UCSD-AML1 (cell line): ENCODE results near the gene TOX3.

Source experiments
- DNase-seq: peaks from one replicate; lab custom pipeline; 2025; ENCODE audit not compliant: unreplicated experiment; lab: John Stamatoyannopoulos, UW

TOX3 gene

DNA sequence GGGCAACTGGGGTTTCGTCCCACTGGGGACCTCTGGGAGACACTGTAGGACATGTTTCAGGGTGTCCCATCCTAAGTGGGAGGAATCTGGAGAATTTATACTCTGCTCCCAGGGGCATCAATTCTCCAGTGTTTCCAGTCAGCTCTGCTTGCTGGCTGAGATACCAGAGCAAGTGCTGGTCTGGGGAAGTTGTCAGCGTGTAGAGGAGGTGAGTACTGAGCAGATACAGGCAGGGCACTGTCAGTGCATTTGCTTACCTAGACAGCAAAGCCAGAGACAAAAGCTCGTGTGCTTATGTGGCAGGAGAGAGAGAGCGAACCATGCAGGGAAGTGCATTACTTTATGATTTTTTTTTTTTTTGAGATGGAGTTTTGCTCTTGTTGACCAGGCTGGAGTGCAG lies 20.2 kb upstream of the TOX3 start:
- no peak for DNase-seq

DNA sequence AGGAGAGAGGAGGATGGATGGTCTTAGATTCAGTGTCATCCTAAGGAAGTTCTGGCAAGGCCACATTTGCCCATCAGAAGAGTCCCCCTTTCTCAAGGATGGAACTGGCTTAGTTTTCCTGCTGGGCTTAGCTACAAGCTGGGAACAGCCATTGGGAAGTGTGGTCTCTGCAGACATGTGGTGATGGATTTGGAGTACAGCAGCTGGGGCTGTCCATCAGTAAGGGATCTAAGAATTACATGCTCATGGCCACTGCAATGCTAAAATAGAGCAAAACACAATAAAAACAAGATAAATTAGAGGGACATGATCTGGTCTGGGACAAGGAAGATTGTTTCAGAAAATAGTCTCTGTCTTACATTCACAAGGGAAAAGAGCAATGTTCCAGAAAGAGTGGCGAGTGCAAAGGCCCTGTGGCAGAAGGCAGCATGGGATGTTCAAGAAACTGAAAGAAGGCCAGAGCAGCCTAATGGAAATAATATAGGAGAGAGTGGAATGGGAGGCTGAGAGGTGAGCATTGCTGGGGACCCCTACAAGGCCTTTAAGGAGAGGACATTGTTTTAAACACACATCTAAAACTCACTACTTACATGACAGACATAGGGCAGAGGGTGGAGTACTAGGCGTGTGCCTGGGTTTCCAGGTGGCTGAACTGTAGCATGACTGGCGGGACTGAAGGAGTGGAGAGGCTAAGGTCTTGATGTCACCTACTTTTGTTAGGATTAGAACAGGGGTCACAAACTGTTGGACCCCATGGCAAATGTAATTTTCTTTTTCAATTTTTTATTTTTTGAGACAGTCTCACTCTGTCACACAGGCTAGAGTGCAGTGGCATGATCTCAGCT lies 17.0 kb upstream of the TOX3 start:
- no peak for DNase-seq

DNA sequence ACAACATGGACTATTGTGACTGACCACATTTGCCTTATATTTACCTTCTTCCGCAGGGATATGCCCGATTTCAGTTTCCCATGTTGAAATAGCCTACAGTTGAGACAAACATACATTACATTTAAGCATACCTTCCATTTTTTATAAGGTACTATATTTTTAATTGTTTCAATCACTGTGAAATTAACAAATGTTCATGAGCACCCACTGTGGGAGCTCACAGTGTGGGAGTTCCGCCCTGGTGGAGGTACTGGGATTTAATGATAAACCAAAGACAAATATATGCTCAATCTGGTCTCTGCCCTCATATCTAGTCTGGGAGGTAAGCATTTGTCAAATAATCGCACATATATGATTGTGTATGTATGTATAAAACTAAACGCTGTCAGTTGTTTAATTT lies 15.8 kb upstream of the TOX3 start:
- DNase-seq: no peak

DNA sequence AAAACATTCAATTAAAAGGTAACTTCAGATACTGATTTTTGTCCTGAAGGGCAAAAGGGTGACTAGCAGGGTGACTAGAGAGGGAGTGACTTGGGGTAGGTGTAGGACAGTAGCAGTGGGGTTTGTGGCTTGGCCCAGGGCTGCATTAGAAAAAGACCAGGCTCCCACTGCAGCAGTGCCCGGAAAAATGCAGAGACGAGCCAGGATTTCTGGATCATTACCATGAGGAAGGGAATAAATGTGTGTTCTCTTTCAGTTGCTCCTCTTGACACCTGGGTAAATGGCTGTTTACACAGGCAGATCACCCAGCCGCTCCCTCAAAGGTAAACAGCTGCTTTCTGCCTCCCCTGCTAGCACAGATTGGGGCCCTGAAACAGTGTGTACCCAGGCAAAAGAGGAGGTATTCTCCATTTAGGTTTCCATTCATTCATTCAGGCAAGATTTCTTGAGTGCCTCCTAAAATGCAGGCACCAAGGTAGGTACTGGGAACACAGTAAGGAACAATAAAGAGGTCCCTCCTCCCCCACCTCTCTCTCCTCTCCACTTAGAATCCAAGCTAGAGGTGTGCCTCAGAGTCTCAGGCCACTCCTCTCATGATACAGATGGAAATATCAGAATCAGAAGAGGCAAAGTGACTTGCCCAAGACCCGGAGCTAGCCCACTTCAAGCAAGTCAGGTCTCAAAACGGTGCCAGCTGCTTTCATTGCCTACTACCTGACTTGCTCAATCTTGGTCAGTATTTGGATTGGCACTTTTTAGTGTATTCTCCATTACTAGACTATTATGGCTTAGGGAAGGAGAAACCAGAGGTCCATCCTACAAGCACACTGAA lies 15.2 kb upstream of the TOX3 start:
- no peak for DNase-seq

DNA sequence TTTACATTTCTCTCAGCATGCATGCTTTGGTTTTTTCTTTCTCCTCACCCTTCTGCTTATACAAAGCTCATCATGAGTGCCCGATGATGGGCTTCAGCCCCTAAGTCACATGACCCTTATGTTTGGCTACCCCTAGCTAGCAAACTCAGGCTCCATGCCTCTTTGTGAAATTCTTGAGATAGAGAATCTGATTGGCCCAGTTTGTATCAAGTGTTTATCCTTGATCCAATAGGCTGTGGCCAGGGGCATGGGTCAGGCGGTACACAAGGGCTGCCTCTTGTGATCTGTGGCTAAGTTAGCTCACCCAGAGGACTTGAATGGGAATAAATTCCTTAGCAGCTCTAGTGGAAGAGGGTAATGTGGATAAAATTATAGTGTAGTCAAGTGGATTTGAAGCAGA lies 11.5 kb upstream of the TOX3 start:
- no peak for DNase-seq

DNA sequence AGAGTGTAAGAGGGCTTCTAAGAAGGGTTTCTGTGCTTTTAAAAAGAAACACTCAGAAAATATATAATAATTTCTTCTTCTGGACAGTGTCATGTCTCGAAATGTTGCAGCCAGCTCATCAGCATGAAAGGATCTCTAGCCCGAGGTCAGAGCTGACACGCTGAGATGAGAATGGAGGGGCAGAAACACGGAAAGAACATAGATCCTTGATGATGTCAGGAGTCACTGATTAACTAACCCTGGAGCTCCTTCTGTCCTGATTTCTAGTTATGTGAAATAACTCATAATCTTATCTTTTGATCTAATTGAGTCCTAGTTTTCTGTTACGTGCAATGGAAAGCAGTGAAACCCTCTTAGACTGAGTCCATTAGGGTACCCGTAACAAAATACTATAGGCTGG lies 10.3 kb upstream of the TOX3 start:
- no peak for DNase-seq

DNA sequence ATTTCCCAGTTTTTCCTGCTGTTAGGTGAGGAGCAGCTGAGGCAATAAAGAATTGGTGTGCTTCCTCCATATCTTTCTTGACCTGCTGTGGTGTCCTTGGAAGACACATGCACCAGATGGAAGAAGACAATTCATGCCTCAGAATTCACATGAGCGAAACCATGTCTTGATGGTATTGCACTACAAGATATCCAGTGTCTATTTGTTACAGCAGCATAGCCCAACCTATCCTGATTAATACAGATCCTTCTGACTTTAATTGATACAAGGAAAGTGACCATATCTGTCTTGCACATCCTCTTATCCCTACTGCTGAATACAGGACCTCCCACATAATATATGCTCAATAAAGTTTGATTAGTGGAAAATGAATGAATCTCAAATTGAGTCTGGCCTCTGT lies 9.1 kb upstream of the TOX3 start:
- DNase-seq: no peak

DNA sequence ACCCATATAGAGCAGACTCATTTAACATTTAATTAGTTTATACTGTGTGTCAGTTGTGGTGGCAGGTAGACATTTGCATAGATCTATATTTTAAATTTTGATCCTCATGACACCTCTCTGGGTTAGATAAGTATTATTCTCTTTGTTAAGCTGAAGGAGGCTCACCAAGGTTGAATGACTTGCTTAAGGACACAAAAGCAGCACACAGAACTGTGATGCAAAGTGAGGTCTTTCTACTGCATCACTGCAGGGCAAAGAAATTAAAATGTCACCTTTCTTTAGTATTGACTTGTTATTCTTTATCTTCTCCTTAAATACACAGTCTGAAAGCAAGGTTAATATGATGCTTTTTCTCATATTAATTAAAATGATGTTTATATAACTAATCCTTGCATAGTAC lies 8.6 kb upstream of the TOX3 start:
- DNase-seq: no peak

DNA sequence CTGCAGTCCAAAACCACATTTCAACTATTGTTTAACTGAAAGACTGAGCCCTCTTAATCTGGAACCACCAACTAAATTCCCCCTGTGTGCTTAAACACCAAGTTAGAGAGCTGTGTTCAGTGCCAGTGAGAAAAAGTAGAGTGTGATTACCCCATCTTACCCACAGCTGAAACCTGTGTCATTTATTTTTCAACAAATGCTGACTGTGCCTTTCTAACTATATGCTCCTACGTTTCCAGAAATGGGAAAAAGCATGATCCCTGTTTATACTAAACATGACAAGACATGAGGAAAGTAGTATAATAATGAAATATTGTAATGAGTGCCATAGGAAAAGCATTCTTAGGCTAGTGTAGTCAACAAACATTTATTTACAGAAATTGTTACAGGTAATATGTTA lies 7.4 kb upstream of the TOX3 start:
- DNase-seq: no peak

DNA sequence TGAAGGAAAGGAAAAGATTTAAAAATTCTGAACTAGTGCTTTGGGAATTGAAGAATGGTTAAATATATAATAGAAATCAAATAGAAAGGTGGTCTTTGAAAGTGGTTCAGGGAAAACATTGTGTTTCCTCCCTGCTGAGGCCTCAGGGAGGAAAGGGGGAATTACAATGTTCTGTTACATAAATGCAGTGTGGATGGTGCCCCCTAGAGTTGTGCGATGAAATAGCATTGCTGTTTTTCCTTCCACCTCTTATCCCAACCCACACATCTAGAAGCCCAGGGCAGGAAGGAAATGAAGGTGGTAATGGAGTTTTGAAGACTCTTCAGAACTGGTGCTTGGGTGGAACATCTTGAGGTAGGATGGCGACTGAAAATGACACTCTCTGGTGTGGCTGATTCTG lies 6.4 kb upstream of the TOX3 start:
- DNase-seq: no peak

DNA sequence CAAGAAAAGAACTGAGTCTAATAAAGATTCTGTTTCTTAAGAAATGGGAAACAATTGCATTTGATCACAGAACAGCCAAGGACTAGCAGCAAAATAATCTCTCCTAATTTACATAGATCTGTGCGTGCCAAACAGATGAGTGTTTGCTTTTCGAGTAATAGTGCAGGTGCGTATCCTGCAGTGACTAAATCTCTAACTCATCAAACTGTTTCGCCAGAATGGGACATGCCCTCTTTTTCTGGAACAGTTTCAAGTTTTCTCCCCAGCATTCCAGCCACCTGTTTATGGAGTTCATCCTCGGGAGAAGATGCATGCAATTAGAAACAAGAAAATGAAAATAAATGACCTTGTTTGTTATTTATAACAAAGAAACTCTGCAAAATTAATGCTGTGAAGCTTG lies 5.7 kb upstream of the TOX3 start:
- DNase-seq: no peak

DNA sequence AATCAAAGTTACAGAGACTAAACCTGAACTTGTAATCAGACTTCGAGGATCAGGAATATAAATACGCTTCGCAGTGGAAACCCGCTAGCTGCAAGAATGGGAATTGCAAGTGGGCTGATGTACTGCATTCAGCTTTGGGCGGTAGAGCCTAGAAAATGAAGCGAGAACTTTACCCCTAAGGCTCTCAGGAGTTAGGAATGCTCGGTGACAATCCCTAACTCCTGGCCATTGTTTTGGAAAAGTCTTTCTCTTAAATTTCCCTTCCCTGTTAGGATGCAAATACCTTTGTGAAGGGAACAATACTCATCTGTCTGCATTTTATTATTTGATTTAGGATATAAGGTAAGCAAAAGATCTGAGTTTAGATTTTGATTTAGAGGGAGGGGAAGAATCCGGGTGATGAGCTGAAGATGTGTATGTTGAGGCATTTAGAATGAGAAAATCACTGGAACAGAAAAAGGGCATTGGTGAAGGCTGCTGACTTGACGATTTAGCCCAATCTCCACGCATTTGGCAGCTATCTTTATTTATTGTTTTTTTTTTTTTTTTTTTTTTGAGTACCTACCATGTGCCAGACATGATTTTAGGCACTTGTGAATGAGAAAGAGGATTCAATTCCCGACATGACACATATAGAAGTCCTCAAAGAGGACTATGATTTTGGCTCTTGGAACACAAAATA lies 2.2 kb upstream of the TOX3 start:
- DNase-seq: no peak

DNA sequence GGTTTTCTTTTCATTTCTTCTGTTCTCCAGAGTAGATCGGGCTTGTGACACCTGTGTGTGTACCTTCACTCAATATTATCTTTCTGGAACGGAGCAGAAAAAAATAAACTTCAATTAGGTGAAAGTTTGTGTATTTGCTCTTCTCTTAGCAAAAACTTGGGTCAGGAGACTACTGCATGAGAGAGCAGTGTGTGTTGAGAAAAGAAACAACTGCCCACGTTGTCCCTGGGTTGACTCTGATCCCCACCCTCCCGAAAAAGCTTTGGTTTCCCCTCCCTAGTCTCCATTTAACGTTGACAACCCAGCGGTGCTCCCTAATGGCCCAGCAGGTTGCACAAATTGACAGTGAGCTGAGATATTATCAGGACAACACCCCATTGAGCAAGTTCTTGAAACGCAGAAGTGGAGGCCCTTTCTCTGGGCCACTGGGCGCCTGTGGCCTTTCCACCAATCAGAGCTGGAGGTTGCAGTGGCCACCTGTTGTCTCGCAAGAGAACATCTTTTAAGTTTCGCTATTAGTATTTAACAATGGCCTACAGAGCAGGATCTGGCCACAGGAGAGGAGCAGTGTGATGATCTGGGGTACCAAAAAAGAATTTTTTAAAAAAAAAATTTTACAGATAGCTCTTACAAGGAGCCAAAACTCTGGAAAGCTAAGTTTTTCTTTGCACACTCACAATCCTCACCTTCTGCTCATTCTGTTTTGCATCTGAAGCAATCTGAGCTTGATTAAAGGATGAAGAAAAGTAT lies 1.5 kb upstream of the TOX3 start:
- DNase-seq: no peak

DNA sequence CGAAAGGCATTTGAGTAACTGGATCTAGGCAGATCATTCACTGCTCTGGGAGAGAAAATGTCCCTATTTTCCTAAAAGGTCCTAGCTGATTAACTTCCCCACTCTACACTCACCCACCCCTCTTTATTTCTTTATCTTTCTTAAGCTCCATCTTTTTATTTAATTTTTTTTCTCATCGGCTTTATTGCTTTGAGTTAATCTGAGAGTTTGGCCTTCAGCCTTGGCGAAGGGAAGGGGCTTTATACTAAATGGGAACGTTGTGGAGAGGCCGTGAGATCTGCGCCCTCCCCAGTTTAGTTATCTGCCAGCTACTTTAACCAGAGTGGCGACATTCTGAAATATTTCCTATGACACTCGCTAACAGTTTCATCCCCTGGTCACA lies 882 bp upstream of the TOX3 start:
- DNase-seq: no peak

DNA sequence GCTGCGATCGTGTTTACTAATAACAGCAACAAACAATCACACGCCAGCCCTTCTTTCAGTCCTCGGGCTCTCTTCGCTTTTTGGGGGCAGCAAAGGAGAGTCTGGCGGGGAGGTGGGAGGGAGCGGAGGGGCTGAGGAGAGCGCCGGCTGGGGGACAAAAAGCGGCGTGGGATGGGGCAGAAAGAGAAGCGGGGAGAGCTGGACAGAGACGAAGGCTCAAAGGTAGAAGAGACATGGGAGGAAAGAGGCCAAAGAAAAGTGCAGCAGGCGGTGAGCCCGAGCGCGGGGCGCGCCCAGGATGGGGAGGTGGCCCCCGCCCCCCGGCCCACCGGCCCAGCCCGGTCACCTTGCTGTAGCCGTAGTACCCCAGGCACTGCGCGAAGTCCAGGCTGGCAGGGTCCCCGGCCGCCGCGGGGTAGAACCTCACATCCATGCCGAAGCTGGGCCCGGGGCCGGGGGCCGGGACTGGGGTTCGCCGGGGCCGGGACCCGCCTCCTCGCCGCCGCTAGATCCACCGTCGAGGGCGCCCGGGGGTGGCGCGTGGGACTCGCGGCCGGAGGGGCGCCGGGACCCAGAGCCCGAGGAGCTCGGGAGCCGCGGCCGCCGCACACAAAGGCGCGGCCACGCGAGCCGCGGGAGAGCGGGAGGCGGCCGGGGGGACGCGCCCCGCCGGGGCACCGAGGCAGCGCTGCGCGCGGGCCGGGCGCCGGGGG lies 496 bp downstream of the TOX3 start:
- DNase-seq: no peak

DNA sequence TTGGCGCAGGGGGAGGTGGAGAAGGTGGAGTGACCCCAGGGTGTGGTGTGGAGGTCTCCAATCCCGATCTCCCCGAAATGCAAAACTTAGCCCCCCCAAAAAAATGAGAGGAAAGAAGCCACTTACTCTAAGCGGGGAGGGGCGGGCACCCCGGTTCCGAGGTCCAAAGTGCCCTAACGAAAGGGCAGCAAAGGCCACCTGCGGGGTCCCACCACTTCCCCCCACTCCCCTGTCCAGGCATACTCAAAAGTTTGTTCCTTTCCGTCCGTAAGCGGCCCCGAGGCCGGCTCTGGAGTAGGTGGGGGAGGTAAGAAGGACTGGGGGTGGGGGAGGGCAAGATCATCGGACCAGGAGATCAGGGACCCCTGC lies 1.1 kb downstream of the TOX3 start:
- DNase-seq: no peak

DNA sequence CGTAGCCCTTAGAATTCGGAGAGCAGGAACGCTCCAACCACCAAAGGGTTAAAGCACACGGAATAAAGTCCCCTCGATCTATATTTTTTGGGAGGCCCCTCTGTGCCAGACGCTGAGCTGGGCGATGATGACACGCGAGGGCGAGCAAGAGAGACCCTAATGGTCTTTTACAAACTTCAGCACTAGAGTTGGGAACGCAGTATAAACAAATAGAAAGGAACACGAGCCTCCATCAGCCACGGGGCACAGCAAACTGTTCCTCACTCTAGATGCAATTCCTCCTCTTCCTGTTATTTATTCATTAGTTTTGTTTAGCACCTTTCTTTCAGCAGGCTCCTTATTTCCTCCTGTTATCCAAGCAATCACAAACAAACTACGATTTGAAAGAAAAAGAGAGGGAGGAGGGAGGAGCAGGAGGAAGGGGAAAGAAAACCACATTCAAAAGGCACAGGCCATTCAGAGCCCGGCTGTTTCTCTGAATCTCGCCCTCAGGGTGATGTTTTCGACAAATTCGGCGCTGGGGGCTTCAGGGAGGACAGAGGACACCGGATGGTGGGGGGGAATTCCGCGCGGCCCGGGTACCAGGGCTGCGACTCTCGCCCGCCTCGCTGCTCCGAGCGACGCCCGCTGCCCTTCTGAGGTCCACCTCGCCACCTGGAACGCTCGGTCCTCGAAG lies 1.6 kb downstream of the TOX3 start:
- DNase-seq: no peak

DNA sequence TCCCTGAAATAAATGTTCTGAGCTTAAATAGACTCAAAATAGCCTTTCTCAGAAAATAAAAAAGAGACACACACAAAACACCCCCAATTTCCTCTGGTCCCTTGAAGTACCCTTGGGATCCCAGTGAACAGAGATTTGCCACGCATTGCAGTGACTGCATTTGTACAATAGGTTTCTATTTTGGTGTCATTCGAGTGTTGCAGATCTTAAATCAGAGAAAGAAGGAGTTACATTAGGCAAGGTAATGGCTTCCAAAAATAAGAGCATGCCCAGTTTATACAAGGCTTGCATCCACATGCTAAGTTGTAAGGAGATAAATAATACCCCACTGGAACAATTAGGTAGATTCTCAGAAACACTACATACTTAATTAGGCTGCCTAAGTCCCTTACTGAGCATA lies 2.2 kb downstream of the TOX3 start:
- no peak for DNase-seq

DNA sequence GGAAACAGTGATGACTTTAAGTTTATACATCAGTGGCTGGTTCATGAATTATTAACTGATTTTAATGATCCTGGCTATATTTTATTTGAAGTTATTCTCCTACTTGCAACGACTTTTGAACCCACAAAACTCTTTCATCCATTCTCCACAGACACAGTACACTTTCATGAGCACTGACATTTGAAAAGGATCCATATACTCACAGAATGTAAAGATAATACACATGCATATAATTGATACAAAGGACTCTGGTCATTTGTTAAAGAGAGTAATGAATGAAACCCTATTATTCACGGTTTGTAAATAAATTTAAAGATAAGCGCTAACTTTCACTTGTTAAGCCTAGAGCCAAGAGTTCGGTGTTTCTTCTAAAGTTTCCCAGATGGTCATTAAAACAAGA lies 3.3 kb downstream of the TOX3 start:
- DNase-seq: no peak

DNA sequence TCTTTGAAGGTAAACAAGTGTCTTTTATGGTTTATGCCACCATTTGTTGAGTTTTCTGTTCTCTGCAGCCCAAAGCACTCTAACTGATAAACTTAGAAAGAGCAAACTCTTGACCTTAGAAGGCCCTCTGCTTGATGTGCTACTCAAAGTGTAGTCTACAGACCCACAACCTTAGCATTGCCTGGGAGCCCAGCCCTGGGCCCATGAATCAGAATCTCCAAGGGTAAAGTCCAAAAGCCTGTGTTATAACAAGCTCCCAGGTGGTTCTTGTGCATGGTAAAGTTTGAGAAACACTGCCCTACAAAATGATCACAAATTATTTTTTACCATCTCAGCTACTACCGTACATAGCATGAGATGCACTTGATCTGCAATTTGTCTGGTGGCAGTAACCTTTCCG lies 6.0 kb downstream of the TOX3 start:
- DNase-seq: no peak
